ENCODE measurements around the gene HOXA7. TPM values are rescaled to one million over a fixed set of nuclear protein-coding genes. Genes with fewer than 3 reads are reported as not detected.

HOXA7 gene
- total and polyA plus RNA-seq, 2 of the 8 experiments (the other 6 are each of a cell fraction or from before 2014, with no cell fraction given) = 0.03 TPM; not detected in 1

DNA sequence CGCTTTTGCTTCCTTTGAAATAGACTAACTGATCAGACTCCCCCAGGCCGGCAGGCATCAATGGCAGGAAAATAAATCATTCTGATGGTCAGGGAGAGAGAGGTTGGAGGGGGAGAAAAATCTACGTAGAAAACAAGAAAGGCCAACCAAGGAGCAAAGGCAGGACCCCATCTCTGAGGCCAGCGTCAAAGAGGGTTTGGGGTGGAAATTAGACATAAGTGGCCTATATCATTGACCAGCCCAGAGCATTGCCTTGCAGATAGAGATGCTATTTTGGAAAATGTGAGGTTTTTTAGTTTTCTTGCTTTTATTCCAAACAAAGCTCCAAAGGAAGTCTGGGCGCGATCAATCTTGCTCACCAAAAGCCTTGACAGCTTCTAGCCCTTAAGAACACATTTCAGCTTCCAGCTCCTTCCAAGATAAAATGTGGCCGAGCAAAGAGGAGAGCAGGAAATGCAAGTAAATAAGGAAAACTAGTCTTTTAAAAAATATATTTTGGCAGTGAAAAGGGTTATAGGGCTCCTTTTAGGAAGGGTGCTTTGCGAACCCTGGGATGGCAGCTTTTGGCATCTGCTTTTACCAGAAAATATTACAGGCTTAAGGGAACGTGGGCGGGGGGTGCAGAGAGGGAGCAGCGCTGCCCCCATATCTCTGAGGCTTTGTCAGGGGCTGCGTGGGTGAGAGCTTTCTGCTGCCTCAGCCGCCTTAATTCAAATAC is 52.0 kb downstream of the HOXA7 start:
- Histone ChIP-seq H3K27ac (ENCODE audit: low read depth, low read length) (no peak overlapping the region), H4K8ac (ENCODE audit: extremely low read depth, insufficient read depth, low read length) (no peak overlapping the region), H4K5ac (ENCODE audit: insufficient read length, low read depth, low read length) (no peak overlapping the region), H2BK5ac (ENCODE audit: low read depth, low read length) (no peak overlapping the region), H3K14ac (ENCODE audit: insufficient read length) (no peak overlapping the region), H2BK120ac (replicated peaks; ENCODE audit: low read depth, low read length) (no peak overlapping the region), H2AK5ac (ENCODE audit: low read depth, low read length) (0 out of 2 replicates have a peak overlapping the region, but pooled peaks have one; percentile 53), H3K4me2 (ENCODE audit: insufficient read depth in 1 of 2, low read depth in 2 of 2, low read length in 2 of 2) (no peak overlapping the region), H3K9me3 (ENCODE audit: insufficient read depth in 2 of 2, low read depth in 1 of 2, low read length in 1 of 2) (no peaks in the 10 kb centered on the region), H2AFZ (ENCODE audit: low read length) (no peak overlapping the region), H3K27me3 (replicated peaks in 1 of 4; ENCODE audit: control insufficient read depth in 3 of 4, extremely low read depth in 1 of 4, insufficient read depth in 3 of 4, low read length in 3 of 4) (peaks cover 94 to 100% (median 98%) of the 10 kb centered on the region in 4 experiments), H3K4me1 (replicated peaks in 1 of 4; ENCODE audit: control insufficient read depth in 3 of 4, insufficient read depth in 4 of 4, low read length in 3 of 4) (peaks cover 0 to 14% (median 10%) of the 10 kb centered on the region in 4 experiments; a peak in 6 of 7 replicates), H3K4ac (replicated peaks; ENCODE audit: insufficient read length, low read depth, low read length) (no peak overlapping the region), H4K20me1 (replicated peaks in 1 of 2; ENCODE audit: control insufficient read depth in 1 of 2, insufficient read depth in 2 of 2, low read length in 2 of 2) (peaks cover 17 to 37% of the 10 kb centered on the region in 2 experiments), H3K79me1 (ENCODE audit: low read depth, low read length) (no peaks in the 10 kb centered on the region), H3K23ac (ENCODE audit: insufficient read length) (no peak overlapping the region), H3K4me3 (ENCODE audit: extremely low read depth in 1 of 4, insufficient read depth in 2 of 4, low read depth in 3 of 4, low read length in 4 of 4) (no peak overlapping the region), H3K9ac (replicated peaks in 1 of 4; ENCODE audit: extremely low read depth in 1 of 4, low read depth in 3 of 4, low read length in 3 of 4) (no peak overlapping the region), H3K18ac (ENCODE audit: extremely low read depth, low read length) (no peak overlapping the region), H2BK20ac (ENCODE audit: low read length) (no peak overlapping the region), H3K79me2 (ENCODE audit: control insufficient read depth in 1 of 2, insufficient read depth in 2 of 2, low read length in 2 of 2) (no peaks in the 10 kb centered on the region), H2BK12ac (ENCODE audit: low read depth, low read length) (no peak overlapping the region), H3K56ac (replicated peaks; ENCODE audit: insufficient read length, low read depth, low read length) (no peak overlapping the region), H4K91ac (replicated peaks; ENCODE audit: insufficient read length, low read length) (no peak overlapping the region), H2BK15ac (ENCODE audit: low read length) (no peak overlapping the region), H3K23me2 (ENCODE audit: low read depth, low read length) (0 out of 2 replicates have a peak, but pooled peaks cover 1% of the 10 kb centered on the region), H3K36me3 (ENCODE audit: control insufficient read depth in 2 of 4, insufficient read depth in 4 of 4, low read length in 3 of 4) (peaks cover 0 to 11% (median 0%) of the 10 kb centered on the region in 4 experiments; a peak in 1 of 8 replicates)
- no peak for FAIRE-seq
- CTCF ChIA-PET (ENCODE audit: partially characterized antibody) = interaction anchor here (0.9 to 1.2 kb wide), 4 partner anchors 8 to 16 kb away, joined by 3 to 5 read pairs (median 3); no protein-coding TSS in a partner anchor
- WGBS, 2 experiments (ENCODE audit: extremely low coverage in 1 of 2, insufficient coverage in 1 of 2, insufficient read length in 1 of 2, insufficient replicate concordance in 2 of 2, low coverage in 1 of 2, low lambda C conversion rate in 2 of 2, missing lambda C conversion rate in 1 of 2) = 25% methylated on average over 13 of the region's 13 CpGs; no CpG with 5 or more reads in 1 of the 2 experiments
- no peak for DNase-seq (ENCODE audit: low read depth in 1 of 2, low spot score in 2 of 2)
- POLR2A ChIA-PET (ENCODE audit: partially characterized antibody) = interaction anchor here (1.1 to 2.8 kb wide), 2 partner anchors 8 to 11 kb away, joined by 3 to 6 read pairs; partner anchors contain the start of gene HOXA1
- TF ChIP-seq JUN (IDR thresholded peaks at IDR 0.05; ENCODE audit: low read depth, low read length) (no peak), BACH1 (IDR thresholded peaks at IDR 0.05; ENCODE audit: low read length) (no peak)

Measured in H1 (cell line).